Retinal pigment epithelial cell (primary cell): ENCODE data around the gene FAM240B.

ENCODE experiments used
- DNase-seq: peaks from one replicate; pipeline ENCODE4 v3.0.0-alpha.2; 2010; ENCODE audit warnings: low read depth
- H3K4me3 ChIP-seq: 2 replicates; pipeline ENCODE4 v1.5.1; 2011; ENCODE audit warnings: mild to moderate bottlenecking, low read length, control low read depth, moderate library complexity
- CTCF ChIP-seq: conservative IDR thresholded peaks from 2 replicates; pipeline ENCODE4 v1.5.1; 2011; ENCODE audit warnings: low read depth, low read length, control low read depth, inconsistent platforms

The FAM240B gene

GRCh38 chr9:38720083-38720745 lies at the start of gene FAM240B:
Gene FAM240B, minus strand, starts transcription at chr9:38720133. Its CDS starts 16,134 bp downstream, at chr9:38703999.
- no peak within 1 kb of the TSS for H3K4me3 ChIP-seq
- no peak for DNase-seq
- TF ChIP-seq CTCF: no peak

- no peak for DNase-seq
- no peak overlapping the region for H3K4me3 ChIP-seq
- TF ChIP-seq CTCF: no peak
These were observed 48.4 kb upstream of the FAM240B start for GRCh38 chr9:38768351-38768761.

GRCh38 chr9:38765101-38765500 lies 45.2 kb upstream of the FAM240B start:
- no peak for DNase-seq
- TF ChIP-seq CTCF: no peak
- H3K4me3 ChIP-seq: no peak overlapping the region

- no peak for DNase-seq
- H3K4me3 ChIP-seq: no peak overlapping the region
- TF ChIP-seq CTCF: no peak
These were observed 42.1 kb upstream of the FAM240B start for GRCh38 chr9:38761999-38762398.

GRCh38 chr9:38761339-38761738 lies 41.4 kb upstream of the FAM240B start:
- H3K4me3 ChIP-seq: no peak overlapping the region
- no peak for DNase-seq
- no peak for TF ChIP-seq CTCF

- no peak for DNase-seq
- no peak for TF ChIP-seq CTCF
These were observed 36.8 kb upstream of the FAM240B start for GRCh38 chr9:38756702-38757101.

GRCh38 chr9:38747941-38748340 lies 28.0 kb upstream of the FAM240B start:
- no peak overlapping the region for H3K4me3 ChIP-seq
- no peak for TF ChIP-seq CTCF
- no peak for DNase-seq

More at GRCh38 chr9:38756702-38757101, 36.8 kb upstream of the FAM240B start:
- no peak overlapping the region for H3K4me3 ChIP-seq
